H9 (cell line): Measurements from ENCODE around the gene PPARD. TPM values are rescaled to one million over a fixed set of nuclear protein-coding genes. Genes with fewer than 3 reads are reported as not detected.

Source experiments
- DNase-seq: peaks from one replicate; pipeline ENCODE4 v3.0.0-alpha.2; 2017
- H2AFZ ChIP-seq: one replicate; pipeline ENCODE4 v1.6.1; 2013; ENCODE audit warnings: mild to moderate bottlenecking, low read length, control low read depth, moderate library complexity
- H2AK5ac ChIP-seq: 2 replicates; pipeline ENCODE4 v1.6.1; 2013; ENCODE audit warnings: low read length, control low read depth, mixed read lengths; ENCODE audit not compliant: insufficient read length
- H2BK120ac ChIP-seq: one replicate; pipeline ENCODE4 v1.6.1; 2013; ENCODE audit warnings: low read depth, mild to moderate bottlenecking, low read length, control low read depth, inconsistent platforms; ENCODE audit not compliant: poor library complexity, severe bottlenecking
- H2BK12ac ChIP-seq: 2 replicates; pipeline ENCODE4 v1.6.1; 2013; ENCODE audit warnings: low read length, control low read depth, mixed read lengths, low read depth; ENCODE audit not compliant: insufficient read length
- H2BK15ac ChIP-seq: 2 replicates; pipeline ENCODE4 v1.6.1; 2013; ENCODE audit warnings: low read depth, low read length, control low read depth
- H2BK20ac ChIP-seq: one replicate; pipeline ENCODE4 v1.6.1; 2013; ENCODE audit warnings: low read depth, mild to moderate bottlenecking, low read length, control low read depth, inconsistent platforms; ENCODE audit not compliant: poor library complexity, severe bottlenecking
- H2BK5ac ChIP-seq: 2 replicates; pipeline ENCODE4 v1.6.1; 2013; ENCODE audit warnings: low read length, control low read depth, mixed read lengths; ENCODE audit not compliant: insufficient read length
- H3K14ac ChIP-seq: 2 replicates; pipeline ENCODE4 v1.6.1; 2013; ENCODE audit warnings: low read length, control low read depth; ENCODE audit not compliant: insufficient read depth
- H3K18ac ChIP-seq: 2 replicates; pipeline ENCODE4 v1.6.1; 2013; ENCODE audit warnings: low read depth, mild to moderate bottlenecking, mixed read lengths, low read length, control low read depth; ENCODE audit not compliant: insufficient read length
- H3K23ac ChIP-seq: 2 replicates; pipeline ENCODE4 v1.6.1; 2013; ENCODE audit warnings: low read length, control low read depth, mixed read lengths, low read depth; ENCODE audit not compliant: insufficient read length
- H3K23me2 ChIP-seq: 2 replicates; pipeline ENCODE4 v1.6.1; 2013; ENCODE audit warnings: low read depth, mild to moderate bottlenecking, mixed read lengths, low read length, control low read depth; ENCODE audit not compliant: insufficient read length, poor library complexity, severe bottlenecking
- H3K27ac ChIP-seq: 2 replicates; pipeline ENCODE4 v1.5.1; 2013; ENCODE audit warnings: low read length, control low read depth, mixed read lengths, low read depth; ENCODE audit not compliant: insufficient read length
- H3K27me3 ChIP-seq: 2 replicates; pipeline ENCODE4 v1.6.1; 2013; ENCODE audit warnings: low read length, control low read depth, inconsistent platforms; ENCODE audit not compliant: insufficient read depth
- H3K4ac ChIP-seq: 2 replicates; pipeline ENCODE4 v1.6.1; 2013; ENCODE audit warnings: low read depth, mild to moderate bottlenecking, control low read depth, inconsistent platforms, low read length, moderate library complexity
- H3K4me1 ChIP-seq: 2 replicates; pipeline ENCODE4 v1.6.1; 2013; ENCODE audit warnings: low read length, control low read depth, inconsistent platforms; ENCODE audit not compliant: insufficient read depth
- H3K4me2 ChIP-seq: 2 replicates; pipeline ENCODE4 v1.6.1; 2013; ENCODE audit warnings: low read length, control low read depth, mixed read lengths; ENCODE audit not compliant: insufficient read length, insufficient read depth
- H3K56ac ChIP-seq: 2 replicates; pipeline ENCODE4 v1.6.1; 2013; ENCODE audit warnings: low read depth, mild to moderate bottlenecking, mixed read lengths, low read length, control low read depth; ENCODE audit not compliant: insufficient read length
- H3K79me1 ChIP-seq: 2 replicates; pipeline ENCODE4 v1.6.1; 2013; ENCODE audit warnings: low read depth, mild to moderate bottlenecking, moderate library complexity, low read length, control low read depth, inconsistent platforms; ENCODE audit not compliant: insufficient read depth, poor library complexity, severe bottlenecking
- H3K79me2 ChIP-seq: 2 replicates; pipeline ENCODE4 v1.6.1; 2013; ENCODE audit warnings: low read length, control low read depth, inconsistent platforms; ENCODE audit not compliant: insufficient read depth
- H3K9ac ChIP-seq: 2 replicates; pipeline ENCODE4 v1.6.1; 2013; ENCODE audit warnings: low read length, control low read depth, mixed read lengths; ENCODE audit not compliant: insufficient read length; ENCODE audit errors: extremely low read depth
- H3K9me3 ChIP-seq: one replicate; pipeline ENCODE4 v1.6.1; 2013; ENCODE audit warnings: low read depth, low read length, inconsistent platforms; ENCODE audit not compliant: control insufficient read depth
- H3T11ph ChIP-seq: one replicate; pipeline ENCODE4 v1.6.1; 2013; ENCODE audit warnings: mild to moderate bottlenecking, low read length, control low read depth, inconsistent platforms
- H4K20me1 ChIP-seq: one replicate; pipeline ENCODE4 v1.6.1; 2013; ENCODE audit not compliant: control insufficient read depth, insufficient read length, insufficient read depth
- H4K5ac ChIP-seq: 2 replicates; pipeline ENCODE4 v1.6.1; 2013; ENCODE audit warnings: low read depth, mild to moderate bottlenecking, mixed read lengths, low read length, control low read depth; ENCODE audit not compliant: insufficient read length
- H4K8ac ChIP-seq: replicated peaks from 2 replicates; pipeline ENCODE4 v1.6.1; 2013; ENCODE audit warnings: low read length, control low read depth, mixed read lengths, low read depth; ENCODE audit not compliant: insufficient read length
- H4K91ac ChIP-seq: 2 replicates; pipeline ENCODE4 v1.6.1; 2013; ENCODE audit warnings: low read depth, mild to moderate bottlenecking, moderate library complexity, mixed read lengths, low read length, control low read depth; ENCODE audit not compliant: insufficient read length
- H3K27ac Mint-ChIP-seq, 3 experiments: 2 replicates in 2 of 3; 3 replicates in 1 of 3; pipeline ENCODE4 v1.8.0; 2020 to 2021; ENCODE audit warnings: mixed read lengths in 3 of 3, mild to moderate bottlenecking in 1 of 3, moderate library complexity in 1 of 3
- H3K27me3 Mint-ChIP-seq: 2 replicates; pipeline ENCODE4 v1.8.0; 2021; ENCODE audit warnings: low read depth, mild to moderate bottlenecking, moderate library complexity, mixed read lengths
- H3K36me3 Mint-ChIP-seq, 3 experiments: 2 replicates in 2 of 3; 3 replicates in 1 of 3; pipeline ENCODE4 v1.8.0; 2020 to 2021; ENCODE audit warnings: low read depth in 3 of 3, mixed read lengths in 3 of 3; ENCODE audit not compliant: insufficient read depth in 1 of 3
- H3K4me1 Mint-ChIP-seq, 2 experiments: 2 replicates each; pipeline ENCODE4 v1.8.0; 2020; ENCODE audit warnings: mixed read lengths in 2 of 2
- H3K4me3 Mint-ChIP-seq, 2 experiments: 2 replicates in 1 of 2; 3 replicates in 1 of 2; pipeline ENCODE4 v1.8.0; 2020 to 2021; ENCODE audit warnings: mild to moderate bottlenecking in 2 of 2, mixed read lengths in 2 of 2, moderate library complexity in 1 of 2
- H3K9me3 Mint-ChIP-seq, 2 experiments: 2 replicates in 1 of 2; 3 replicates in 1 of 2; pipeline ENCODE4 v1.8.0; 2020; ENCODE audit warnings: mild to moderate bottlenecking in 2 of 2, mixed read lengths in 2 of 2, moderate library complexity in 1 of 2
- WGBS: extraction: QIAGEN DNeasy Blood & Tissue Kit; methylation state at CpG from one replicate; pipeline ENCODE4 v1.1.7; 2013; ENCODE audit warnings: missing lambda C conversion rate, low lambda C conversion rate, mixed read lengths; ENCODE audit not compliant: insufficient read length; ENCODE audit errors: extremely low coverage; 5-methylcytosine and 5-hydroxymethylcytosine counted together
- total RNA-seq: library from RNA; stranded (reverse); gene quantifications from 2 replicates; pipeline ENCODE4 v1.2.1, GENCODE V29; 2021
- TF ChIP-seq, protein P1 (sequence below): fragments of 200-600 bp; sonication (generic); conservative IDR thresholded peaks from 3 replicates; pipeline ENCODE4 v1.8.0; 2021; ENCODE audit warnings: antibody characterized with exemption, mild to moderate bottlenecking

Gene PPARD
- total RNA-seq, 1 experiment from 2014 or later, result 11.7 TPM

DNA sequence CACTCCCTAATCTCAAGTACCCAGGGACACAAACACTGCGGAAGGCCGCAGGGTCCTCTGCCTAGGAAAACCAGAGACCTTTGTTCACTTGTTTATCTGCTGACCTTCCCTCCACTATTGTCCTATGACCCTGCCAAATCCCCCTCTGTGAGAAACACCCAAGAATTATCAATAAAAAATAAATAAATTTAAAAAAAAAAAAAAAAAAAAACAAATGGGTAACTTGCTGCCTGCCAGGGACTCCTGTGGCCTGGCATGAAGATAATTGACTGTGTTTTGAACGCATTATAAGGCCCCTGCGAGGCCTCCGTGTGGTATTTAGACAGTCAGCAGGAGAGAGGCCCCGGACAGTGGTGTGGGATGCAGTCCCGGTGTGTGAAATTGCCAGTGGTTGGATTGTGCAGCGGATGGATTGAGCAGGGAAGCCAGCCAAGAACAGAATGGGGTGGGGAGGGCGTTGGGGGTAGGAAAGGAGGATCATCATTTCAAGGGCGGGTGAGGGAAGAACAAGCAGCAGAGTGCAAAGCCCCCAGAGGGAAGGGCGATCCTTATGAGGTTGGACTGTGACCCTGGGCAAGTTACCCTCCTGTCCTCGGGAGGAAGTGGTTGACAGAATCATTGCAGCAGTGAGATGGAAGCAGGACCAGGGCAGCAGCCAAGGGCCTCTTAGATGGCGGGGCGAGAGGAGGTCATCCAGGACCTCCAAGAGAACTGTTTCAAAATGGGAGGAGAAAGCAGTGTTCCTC, 43.3 kb downstream of the PPARD start:
- H2BK15ac ChIP-seq, result no peak overlapping the region
- no peak overlapping the region for H3K4me2 ChIP-seq
- no peak overlapping the region for H2BK5ac ChIP-seq
- Mint-ChIP-seq H3K36me3 (peaks cover 9 to 14% (median 12%) of the 10 kb centered on the region in 3 experiments), H3K4me3 (no peak overlapping the region; a peak in 1 of 5 replicates), H3K27ac (peak overlapping the region in 2 of 3 experiments; percentile 25 to 69; a peak in 4 of 7 replicates), H3K9me3 (peaks cover 6 to 14% of the 10 kb centered on the region in 2 experiments), H3K27me3 (no peaks in the 10 kb centered on the region), H3K4me1 (peaks cover 5 to 6% of the 10 kb centered on the region in 2 experiments; a peak in 3 of 4 replicates)
- H3K56ac ChIP-seq, result no peak overlapping the region
- H3K18ac ChIP-seq, result no peak overlapping the region
- no peak overlapping the region for H2BK120ac ChIP-seq
- H2AK5ac ChIP-seq, result no peak overlapping the region
- H3K4me1 ChIP-seq, result no peaks in the 10 kb centered on the region
- H3K9ac ChIP-seq, result no peak overlapping the region
- no peak overlapping the region for H3K4ac ChIP-seq
- TF ChIP-seq, protein P1, sequence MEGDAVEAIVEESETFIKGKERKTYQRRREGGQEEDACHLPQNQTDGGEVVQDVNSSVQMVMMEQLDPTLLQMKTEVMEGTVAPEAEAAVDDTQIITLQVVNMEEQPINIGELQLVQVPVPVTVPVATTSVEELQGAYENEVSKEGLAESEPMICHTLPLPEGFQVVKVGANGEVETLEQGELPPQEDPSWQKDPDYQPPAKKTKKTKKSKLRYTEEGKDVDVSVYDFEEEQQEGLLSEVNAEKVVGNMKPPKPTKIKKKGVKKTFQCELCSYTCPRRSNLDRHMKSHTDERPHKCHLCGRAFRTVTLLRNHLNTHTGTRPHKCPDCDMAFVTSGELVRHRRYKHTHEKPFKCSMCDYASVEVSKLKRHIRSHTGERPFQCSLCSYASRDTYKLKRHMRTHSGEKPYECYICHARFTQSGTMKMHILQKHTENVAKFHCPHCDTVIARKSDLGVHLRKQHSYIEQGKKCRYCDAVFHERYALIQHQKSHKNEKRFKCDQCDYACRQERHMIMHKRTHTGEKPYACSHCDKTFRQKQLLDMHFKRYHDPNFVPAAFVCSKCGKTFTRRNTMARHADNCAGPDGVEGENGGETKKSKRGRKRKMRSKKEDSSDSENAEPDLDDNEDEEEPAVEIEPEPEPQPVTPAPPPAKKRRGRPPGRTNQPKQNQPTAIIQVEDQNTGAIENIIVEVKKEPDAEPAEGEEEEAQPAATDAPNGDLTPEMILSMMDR, result no peak
- no peak overlapping the region for H2AFZ ChIP-seq
- H2BK20ac ChIP-seq, result no peak overlapping the region
- no peaks in the 10 kb centered on the region for H3K23me2 ChIP-seq
- no peak for DNase-seq
- H3K27ac ChIP-seq, result no peak overlapping the region
- H2BK12ac ChIP-seq, result no peak overlapping the region
- no peak overlapping the region for H4K91ac ChIP-seq
- H3K14ac ChIP-seq, result no peak overlapping the region
- WGBS, result no CpG with 5 or more reads among the region's 14 CpGs
- no peaks in the 10 kb centered on the region for H3K79me2 ChIP-seq
- no peak overlapping the region for H4K8ac ChIP-seq
- H4K20me1 ChIP-seq, result no peaks in the 10 kb centered on the region
- peaks cover 4% of the 10 kb centered on the region for H3K9me3 ChIP-seq
- no peak overlapping the region for H4K5ac ChIP-seq
- no peak overlapping the region for H3T11ph ChIP-seq
- H3K23ac ChIP-seq, result no peak overlapping the region
- no peaks in the 10 kb centered on the region for H3K27me3 ChIP-seq
- no peaks in the 10 kb centered on the region for H3K79me1 ChIP-seq
